Endothelial cell of umbilical vein (primary cell): ENCODE measurements around the gene COL4A2. TPM values are rescaled to one million over a fixed set of nuclear protein-coding genes. Genes with fewer than 3 reads are reported as not detected.

ENCODE experiments used
- BruUV-seq: library from RNA; stranded (reverse); fragments of 400-500 nt; replicated peaks from 2 replicates; lab custom pipeline; 2021; lab: Mats Ljungman, UMichigan
- CTCF ChIA-PET: fragments of 300-600, 350-600 bp; sonication (Branson Sonifier 250); formaldehyde crosslinking; loops from one replicate; lab custom pipeline; 2021; ENCODE audit warnings: antibody characterized with exemption, inconsistent platforms; lab: Charles Lee
- POLR2A ChIA-PET: fragments of 300-600, 350-600 bp; sonication (Branson Sonifier 250); formaldehyde crosslinking; loops from one replicate; lab custom pipeline; 2021; ENCODE audit warnings: antibody characterized with exemption, inconsistent platforms; lab: Charles Lee
- DNase-seq: peaks from one replicate; pipeline ENCODE4 v3.0.0-alpha.2; 2011; ENCODE audit warnings: low read depth, low spot score
- FAIRE-seq: peaks from 2 replicates; lab custom pipeline; 2011; peaks lifted over from hg19 to GRCh38; lab: Jason Lieb, UNC
- H2AFZ ChIP-seq: 2 replicates; pipeline ENCODE4 v1.6.0; 2012; ENCODE audit warnings: low read depth, low read length, control low read depth, inconsistent platforms
- H3K27ac ChIP-seq: 2 replicates; pipeline ENCODE4 v1.5.1; 2011; ENCODE audit warnings: low read depth, mild to moderate bottlenecking, control low read depth, low read length, moderate library complexity; ENCODE audit not compliant: insufficient read depth
- H3K27me3 ChIP-seq, 2 experiments: 2 replicates each; pipeline versions ENCODE4 v1.6.0 to v1.6.1; 2011; ENCODE audit warnings: low read length in 2 of 2, mixed read lengths in 1 of 2; ENCODE audit not compliant: control insufficient read depth in 2 of 2, insufficient read depth in 2 of 2
- H3K36me3 ChIP-seq, 2 experiments: 2 replicates in 1 of 2; 3 replicates in 1 of 2; pipeline ENCODE4 v1.5.1; 2011; ENCODE audit warnings: low read length in 2 of 2, mild to moderate bottlenecking in 1 of 2, moderate library complexity in 1 of 2; ENCODE audit not compliant: control insufficient read depth in 2 of 2, insufficient read depth in 2 of 2; ENCODE audit errors: extremely low read depth in 1 of 2
- H3K4me1 ChIP-seq: 3 replicates; pipeline ENCODE4 v1.5.1; 2011; ENCODE audit warnings: mild to moderate bottlenecking, low read length; ENCODE audit not compliant: control insufficient read depth, insufficient read depth; ENCODE audit errors: extremely low read depth
- H3K4me2 ChIP-seq: 2 replicates; pipeline ENCODE4 v1.6.1; 2011; ENCODE audit warnings: low read length, control low read depth, mixed read lengths; ENCODE audit not compliant: insufficient read depth
- H3K4me3 ChIP-seq, 3 experiments: fragments of 200-600 bp in 1 of 3; sonication (generic), shearing (Covaris generic) in 1 of 3; replicated peaks in 1 of 3; 2 replicates each; pipeline ENCODE4 v1.5.1; 2011 to 2016; ENCODE audit warnings: control low read depth in 3 of 3, low read length in 3 of 3, mild to moderate bottlenecking in 2 of 3, inconsistent platforms in 1 of 3, low read depth in 1 of 3, moderate library complexity in 1 of 3; ENCODE audit not compliant: insufficient read depth in 1 of 3
- H3K79me2 ChIP-seq: 2 replicates; pipeline ENCODE4 v1.6.0; 2012; ENCODE audit warnings: low read length, inconsistent platforms; ENCODE audit not compliant: control insufficient read depth, insufficient read depth
- H3K9ac ChIP-seq: replicated peaks from 2 replicates; pipeline ENCODE3; 2011; ENCODE audit warnings: low read length, control low read depth; ENCODE audit not compliant: insufficient read depth; ENCODE audit errors: extremely low read depth
- H3K9me1 ChIP-seq: replicated peaks from 3 replicates; pipeline ENCODE4 v1.6.0; 2011; ENCODE audit warnings: mild to moderate bottlenecking, low read length; ENCODE audit not compliant: control insufficient read depth, insufficient read depth; ENCODE audit errors: extremely low read depth
- H3K9me3 ChIP-seq: replicated peaks from 2 replicates; pipeline ENCODE4 v1.5.1; 2012; ENCODE audit warnings: low read length, inconsistent platforms; ENCODE audit not compliant: control insufficient read depth, insufficient read depth
- H4K20me1 ChIP-seq: replicated peaks from 2 replicates; pipeline ENCODE3; 2011; ENCODE audit warnings: mild to moderate bottlenecking, low read length; ENCODE audit not compliant: control insufficient read depth, insufficient read depth; ENCODE audit errors: extremely low read depth
- EZH2 ChIP-seq: IDR thresholded peaks from 2 replicates; pipeline ENCODE4 v1.6.1; 2012; ENCODE audit warnings: borderline replicate concordance, low read depth, mild to moderate bottlenecking, moderate library complexity, low read length, inconsistent platforms; ENCODE audit not compliant: severe bottlenecking
- FOS ChIP-seq: IDR thresholded peaks from 2 replicates; pipeline ENCODE4 v1.6.1; 2011; ENCODE audit warnings: mild to moderate bottlenecking, low read length, moderate library complexity, borderline replicate concordance; ENCODE audit not compliant: insufficient read depth
- GATA2 ChIP-seq: IDR thresholded peaks from 2 replicates; pipeline ENCODE4 v1.7.0; 2011; ENCODE audit warnings: low read depth, mild to moderate bottlenecking, moderate library complexity, mixed read lengths, low read length; ENCODE audit not compliant: insufficient read length, insufficient read depth
- JUN ChIP-seq: IDR thresholded peaks from 2 replicates; pipeline ENCODE4 v1.6.1; 2011; ENCODE audit warnings: borderline replicate concordance, low read depth; ENCODE audit not compliant: insufficient read length, insufficient read depth
- MYC ChIP-seq: IDR thresholded peaks from one replicate; pipeline ENCODE4 v1.6.1; 2011; ENCODE audit warnings: mild to moderate bottlenecking, low read depth, low read length
- POLR2A ChIP-seq: IDR thresholded peaks from 2 replicates; pipeline ENCODE4 v1.6.1; 2012; ENCODE audit warnings: low read depth, mild to moderate bottlenecking, control low read depth, low read length
- POLR2AphosphoS5 ChIP-seq: IDR thresholded peaks from 2 replicates; pipeline ENCODE4 v1.6.1; 2012; ENCODE audit warnings: low read depth, mild to moderate bottlenecking, control low read depth, low read length, moderate library complexity; ENCODE audit not compliant: insufficient read depth
- dilution Hi-C: fragments of 300-500 bp; cut with MboI; formaldehyde crosslinking; loops from one replicate; pipeline ENCODE4 v1.15.0; 2019; ENCODE audit warnings: low sequenced_read_pairs; ENCODE audit not compliant: extremely low pct_ligation_motif_present
- intact Hi-C: fragments of 100-400 bp; cut with micrococcal nuclease; formaldehyde crosslinking; loops from one replicate; pipeline ENCODE4 v1.10.0; 2022
- polyA plus RNA-seq, 4 experiments: library from polyadenylated mRNA; depleted of rRNA in 3 of 4; stranded (reverse) in 3 of 4; unstranded in 1 of 4; fragments of >200 nt; gene quantifications; 2 replicates each; pipeline versions ENCODE4 v1.2.1 to v1.2.3, GENCODE V29; 2011 to 2012; ENCODE audit warnings: missing spikeins in 1 of 4
- total RNA-seq: library from RNA; stranded (reverse); gene quantifications from 2 replicates; pipeline ENCODE4 v1.2.3, GENCODE V29; 2021
- TF ChIP-seq, protein P1 (sequence below): IDR thresholded peaks from 2 replicates; pipeline ENCODE4 v1.6.1; 2011; ENCODE audit not compliant: insufficient read depth, insufficient read length
- TF ChIP-seq, protein P2 (sequence below), 2 donors: IDR thresholded peaks; 1 replicate in 1 of 2; 2 replicates in 1 of 2; pipeline ENCODE4 v1.5.1; 2011; ENCODE audit warnings: low read length in 2 of 2, mild to moderate bottlenecking in 2 of 2, moderate library complexity in 2 of 2, control low read depth in 1 of 2, inconsistent platforms in 1 of 2, low read depth in 1 of 2; ENCODE audit not compliant: insufficient read depth in 1 of 2; ENCODE audit errors: extremely low read depth in 1 of 2

COL4A2 gene
- total and polyA plus RNA-seq, 2 donors (not counting 3 experiments of a cell fraction or from before 2014, with no cell fraction given), result 792 to 940 TPM

DNA sequence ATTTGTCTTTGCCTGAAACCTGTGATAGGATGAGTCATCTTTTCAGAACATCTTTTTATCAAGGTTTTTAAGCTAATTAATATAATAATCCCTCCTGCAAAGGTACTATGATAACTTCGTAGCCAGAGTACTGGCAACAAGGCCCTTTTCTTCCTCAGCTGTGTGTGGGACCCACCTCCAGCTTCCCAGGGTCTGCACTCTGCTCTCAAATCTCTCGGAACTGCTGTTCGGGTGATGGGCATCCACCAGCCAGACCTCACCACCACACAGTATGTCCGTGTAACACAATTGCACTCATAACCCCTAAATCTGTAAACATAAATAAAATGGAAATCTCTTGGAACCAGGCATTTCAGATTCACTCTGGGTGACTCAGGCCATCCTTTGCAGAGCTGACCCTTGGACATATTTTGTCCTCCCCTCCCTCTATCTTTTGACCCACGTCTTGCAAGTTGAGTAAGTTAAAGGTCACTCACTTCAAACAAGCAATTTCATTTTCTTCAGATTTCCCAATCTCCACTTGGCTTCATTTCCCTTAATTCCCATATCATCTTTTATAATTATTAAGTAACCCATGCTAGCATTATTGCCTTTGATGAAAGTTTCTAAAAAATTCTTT, 29.6 kb upstream of the COL4A2 start:
- H3K9me1 ChIP-seq, result peaks cover 3% of the 10 kb centered on the region
- peaks cover 2 to 6% of the 10 kb centered on the region in 2 experiments for H3K36me3 ChIP-seq
- no peak overlapping the region for H3K4me3 ChIP-seq
- no peaks in the 10 kb centered on the region for H3K9me3 ChIP-seq
- dilution Hi-C loops, result no loop called here
- intact Hi-C loops, result no loop called here
- FAIRE-seq, result no peak
- CTCF ChIA-PET, result interaction anchor here (1.2 kb wide), 1 partner anchor 18 kb away, joined by 4 read pairs; no protein-coding TSS in a partner anchor
- H3K27me3 ChIP-seq, result no peaks in the 10 kb centered on the region
- H3K9ac ChIP-seq, result no peak overlapping the region
- POLR2A ChIA-PET, result no interaction called here
- H3K27ac ChIP-seq, result no peak overlapping the region
- BruUV-seq, result no TSS peak
- no peak for TF ChIP-seq MYC
- TF ChIP-seq, protein P1, sequence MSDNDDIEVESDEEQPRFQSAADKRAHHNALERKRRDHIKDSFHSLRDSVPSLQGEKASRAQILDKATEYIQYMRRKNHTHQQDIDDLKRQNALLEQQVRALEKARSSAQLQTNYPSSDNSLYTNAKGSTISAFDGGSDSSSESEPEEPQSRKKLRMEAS, result no peak
- peak; percentile 23 for TF ChIP-seq FOS
- TF ChIP-seq JUN, result peak; percentile 24
- TF ChIP-seq POLR2AphosphoS5, result no peak
- no peak for TF ChIP-seq GATA2
- TF ChIP-seq POLR2A, result no peak
- no peaks in the 10 kb centered on the region for H3K4me1 ChIP-seq
- no peak overlapping the region for H2AFZ ChIP-seq
- H3K79me2 ChIP-seq, result peaks cover 53% of the 10 kb centered on the region
- DNase-seq, result no peak
- peaks cover 15% of the 10 kb centered on the region for H4K20me1 ChIP-seq
- H3K4me2 ChIP-seq, result no peak overlapping the region

- Histone ChIP-seq H3K4me2 (no peak overlapping the region), H3K79me2 (peaks cover 51% of the 10 kb centered on the region), H2AFZ (no peak overlapping the region), H4K20me1 (peaks cover 12% of the 10 kb centered on the region), H3K9ac (no peak overlapping the region), H3K27me3 (no peaks in the 10 kb centered on the region), H3K9me1 (peaks cover 3% of the 10 kb centered on the region), H3K4me1 (no peaks in the 10 kb centered on the region), H3K36me3 (peaks cover 0 to 3% of the 10 kb centered on the region in 2 experiments), H3K4me3 (no peak overlapping the region), H3K27ac (no peak overlapping the region), H3K9me3 (no peaks in the 10 kb centered on the region)
- intact Hi-C loops (loop anchor here (2.0 kb wide), 1 partner anchor 14 kb away; no protein-coding TSS in a partner anchor), dilution Hi-C loops (no loop called here)
- FAIRE-seq, result no peak
- no peak for DNase-seq
- no TSS peak for BruUV-seq
- no peak for TF ChIP-seq MYC
- TF ChIP-seq JUN, result no peak
- TF ChIP-seq, protein P2, sequence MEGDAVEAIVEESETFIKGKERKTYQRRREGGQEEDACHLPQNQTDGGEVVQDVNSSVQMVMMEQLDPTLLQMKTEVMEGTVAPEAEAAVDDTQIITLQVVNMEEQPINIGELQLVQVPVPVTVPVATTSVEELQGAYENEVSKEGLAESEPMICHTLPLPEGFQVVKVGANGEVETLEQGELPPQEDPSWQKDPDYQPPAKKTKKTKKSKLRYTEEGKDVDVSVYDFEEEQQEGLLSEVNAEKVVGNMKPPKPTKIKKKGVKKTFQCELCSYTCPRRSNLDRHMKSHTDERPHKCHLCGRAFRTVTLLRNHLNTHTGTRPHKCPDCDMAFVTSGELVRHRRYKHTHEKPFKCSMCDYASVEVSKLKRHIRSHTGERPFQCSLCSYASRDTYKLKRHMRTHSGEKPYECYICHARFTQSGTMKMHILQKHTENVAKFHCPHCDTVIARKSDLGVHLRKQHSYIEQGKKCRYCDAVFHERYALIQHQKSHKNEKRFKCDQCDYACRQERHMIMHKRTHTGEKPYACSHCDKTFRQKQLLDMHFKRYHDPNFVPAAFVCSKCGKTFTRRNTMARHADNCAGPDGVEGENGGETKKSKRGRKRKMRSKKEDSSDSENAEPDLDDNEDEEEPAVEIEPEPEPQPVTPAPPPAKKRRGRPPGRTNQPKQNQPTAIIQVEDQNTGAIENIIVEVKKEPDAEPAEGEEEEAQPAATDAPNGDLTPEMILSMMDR (IDR thresholded peaks at IDR 0.05; ENCODE audit: extremely low read depth in 1 of 2, insufficient read depth in 1 of 2, low read depth in 1 of 2, low read length in 2 of 2), result no peak
- no peak for TF ChIP-seq GATA2
- no peak for TF ChIP-seq EZH2
- TF ChIP-seq, protein P1, result no peak
- no peak for TF ChIP-seq POLR2AphosphoS5
- TF ChIP-seq POLR2A, result no peak
- TF ChIP-seq FOS, result no peak
- CTCF ChIA-PET, result interaction anchor here (1.0 kb wide), 1 partner anchor 31 kb away, joined by 3 read pairs; no protein-coding TSS in a partner anchor
- POLR2A ChIA-PET, result no interaction called here
Observed at GRCh38 chr13:110278859-110279258, 28.2 kb upstream of the COL4A2 start.
